ENCODE data around the gene MFSD6. TPM values are rescaled to one million over a fixed set of nuclear protein-coding genes. Genes with fewer than 3 reads are reported as not detected.

The MFSD6 gene
- polyA plus RNA-seq, 3 donors: 8.8 to 15.7 (median 12.9) TPM

DNA sequence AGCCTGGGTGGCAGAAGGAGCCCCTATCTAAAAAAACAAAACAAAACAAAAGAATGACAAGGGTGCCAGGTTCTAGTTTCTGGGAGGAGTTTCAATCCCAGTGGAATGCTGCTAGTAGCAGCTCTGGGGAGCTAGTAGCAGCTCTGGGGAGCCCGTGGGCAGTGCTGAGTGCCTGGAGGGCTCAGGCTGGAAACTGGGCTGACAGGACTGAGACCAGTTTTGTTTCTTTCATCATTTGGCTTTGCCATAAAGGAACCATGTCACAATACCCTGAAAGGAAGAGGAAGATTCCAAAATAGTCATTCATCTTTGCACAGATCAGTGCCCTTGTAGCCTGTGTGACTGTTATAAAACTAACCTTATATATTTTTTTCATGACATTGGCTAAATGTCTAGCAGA lies 10.6 kb downstream of the MFSD6 start:
- H3K4me3 Mint-ChIP-seq: no peak overlapping the region
- Histone ChIP-seq H3K36me3 (replicated peaks in 1 of 2; ENCODE audit: control insufficient read depth in 1 of 2, insufficient read depth in 2 of 2, low read length in 2 of 2) (no peaks in the 10 kb centered on the region), H3K4me1 (ENCODE audit: control insufficient read depth in 1 of 2, insufficient read depth in 2 of 2, low read length in 2 of 2) (peaks cover 22 to 30% of the 10 kb centered on the region in 2 donors), H3K9me3 (replicated peaks in 1 of 2; ENCODE audit: control insufficient read depth in 1 of 2, insufficient read depth in 1 of 2, low read length in 2 of 2) (no peaks in the 10 kb centered on the region), H3K27ac (ENCODE audit: low read depth in 1 of 2, low read length in 2 of 2) (peak overlapping the region; percentile 40 to 46), H3K4me3 (replicated peaks in 1 of 3; ENCODE audit: low read depth in 2 of 3, low read length in 3 of 3) (no peak overlapping the region), H2AFZ (ENCODE audit: insufficient read depth, low read depth, low read length, poor library complexity, severe bottlenecking) (no peak overlapping the region), H3K9ac (ENCODE audit: insufficient read depth, low read length, poor library complexity, severe bottlenecking) (no peak overlapping the region), H4K20me1 (ENCODE audit: insufficient read depth, low read length) (peaks cover 6% of the 10 kb centered on the region), H3K79me2 (ENCODE audit: insufficient read depth, low read length) (peaks cover 73% of the 10 kb centered on the region), H3K4me2 (replicated peaks; ENCODE audit: extremely low read depth, low read length, poor library complexity, severe bottlenecking) (no peak overlapping the region), H3K27me3 (ENCODE audit: control insufficient read depth in 2 of 2, insufficient read depth in 2 of 2, low read length in 2 of 2) (no peaks in the 10 kb centered on the region)
- H3K27me3 Mint-ChIP-seq (ENCODE audit: low read depth in 3 of 3): no peaks in the 10 kb centered on the region
- WGBS (ENCODE audit: insufficient coverage): 29% methylated on average over 1 of the region's 1 CpG
- intact Hi-C loops (cut with micrococcal nuclease): no loop called here
- H3K36me3 Mint-ChIP-seq: peaks cover 6% of the 10 kb centered on the region in 2 donors
- peaks cover 35% of the 10 kb centered on the region for H3K4me1 Mint-ChIP-seq
- H3K9me3 Mint-ChIP-seq: no peaks in the 10 kb centered on the region
- peak in 2 of 3 donors; percentile 21 to 40 for DNase-seq
- peak overlapping the region in 6 of 7 donors; percentile 65 to 86 (median 79) for H3K27ac Mint-ChIP-seq
- TF ChIP-seq, protein P1, sequence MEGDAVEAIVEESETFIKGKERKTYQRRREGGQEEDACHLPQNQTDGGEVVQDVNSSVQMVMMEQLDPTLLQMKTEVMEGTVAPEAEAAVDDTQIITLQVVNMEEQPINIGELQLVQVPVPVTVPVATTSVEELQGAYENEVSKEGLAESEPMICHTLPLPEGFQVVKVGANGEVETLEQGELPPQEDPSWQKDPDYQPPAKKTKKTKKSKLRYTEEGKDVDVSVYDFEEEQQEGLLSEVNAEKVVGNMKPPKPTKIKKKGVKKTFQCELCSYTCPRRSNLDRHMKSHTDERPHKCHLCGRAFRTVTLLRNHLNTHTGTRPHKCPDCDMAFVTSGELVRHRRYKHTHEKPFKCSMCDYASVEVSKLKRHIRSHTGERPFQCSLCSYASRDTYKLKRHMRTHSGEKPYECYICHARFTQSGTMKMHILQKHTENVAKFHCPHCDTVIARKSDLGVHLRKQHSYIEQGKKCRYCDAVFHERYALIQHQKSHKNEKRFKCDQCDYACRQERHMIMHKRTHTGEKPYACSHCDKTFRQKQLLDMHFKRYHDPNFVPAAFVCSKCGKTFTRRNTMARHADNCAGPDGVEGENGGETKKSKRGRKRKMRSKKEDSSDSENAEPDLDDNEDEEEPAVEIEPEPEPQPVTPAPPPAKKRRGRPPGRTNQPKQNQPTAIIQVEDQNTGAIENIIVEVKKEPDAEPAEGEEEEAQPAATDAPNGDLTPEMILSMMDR (IDR thresholded peaks at IDR 0.05): no peak

DNA sequence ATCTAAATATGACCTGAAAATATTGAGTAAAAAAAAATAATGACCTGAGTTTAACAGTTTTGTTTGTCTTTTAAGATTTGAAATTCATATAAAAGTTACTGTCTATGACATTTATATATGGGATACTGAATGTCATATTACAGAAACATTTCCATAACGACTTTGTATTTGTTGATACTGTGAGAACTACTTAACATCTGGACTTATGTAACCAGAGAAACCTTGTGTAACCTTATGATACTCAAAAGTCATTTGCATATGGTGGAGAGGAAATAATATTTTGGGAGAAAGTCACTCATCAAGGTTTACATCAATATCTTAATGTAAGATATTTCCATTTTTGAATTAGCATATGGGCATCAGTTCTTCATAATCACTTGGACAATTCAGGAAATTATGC lies 12.6 kb downstream of the MFSD6 start:
- Mint-ChIP-seq H3K36me3 (peaks cover 6% of the 10 kb centered on the region in 2 donors), H3K27me3 (ENCODE audit: low read depth in 3 of 3) (no peaks in the 10 kb centered on the region), H3K27ac (peak overlapping the region in 3 of 7 donors; percentile 20 to 66 (median 33)), H3K9me3 (peaks cover 0 to under 1% (median 0%) of the 10 kb centered on the region in 7 donors), H3K4me1 (peaks cover 44% of the 10 kb centered on the region), H3K4me3 (no peak overlapping the region)
- TF ChIP-seq, protein P1 (IDR thresholded peaks at IDR 0.05): no peak
- H3K4me1 ChIP-seq (ENCODE audit: control insufficient read depth in 1 of 2, insufficient read depth in 2 of 2, low read length in 2 of 2): peaks cover 22 to 36% of the 10 kb centered on the region in 2 donors
- no peak overlapping the region for H3K4me2 ChIP-seq (replicated peaks; ENCODE audit: extremely low read depth, low read length, poor library complexity, severe bottlenecking)
- H3K9ac ChIP-seq (ENCODE audit: insufficient read depth, low read length, poor library complexity, severe bottlenecking): no peak overlapping the region
- no peaks in the 10 kb centered on the region for H3K9me3 ChIP-seq (replicated peaks in 1 of 2; ENCODE audit: control insufficient read depth in 1 of 2, insufficient read depth in 1 of 2, low read length in 2 of 2)
- no peak overlapping the region for H3K27ac ChIP-seq (ENCODE audit: low read depth in 1 of 2, low read length in 2 of 2)
- WGBS (ENCODE audit: insufficient coverage): no CpG with 5 or more reads among the region's 1 CpG
- intact Hi-C loops (cut with micrococcal nuclease): no loop called here
- H2AFZ ChIP-seq (ENCODE audit: insufficient read depth, low read depth, low read length, poor library complexity, severe bottlenecking): no peak overlapping the region
- peaks cover 68% of the 10 kb centered on the region for H3K79me2 ChIP-seq (ENCODE audit: insufficient read depth, low read length)
- H3K27me3 ChIP-seq (ENCODE audit: control insufficient read depth in 2 of 2, insufficient read depth in 2 of 2, low read length in 2 of 2): no peaks in the 10 kb centered on the region
- no peak overlapping the region for H3K4me3 ChIP-seq (replicated peaks in 1 of 3; ENCODE audit: low read depth in 2 of 3, low read length in 3 of 3)
- DNase-seq: peak in 1 of 3 donors; percentile 6
- no peaks in the 10 kb centered on the region for H3K36me3 ChIP-seq (replicated peaks in 1 of 2; ENCODE audit: control insufficient read depth in 1 of 2, insufficient read depth in 2 of 2, low read length in 2 of 2)
- H4K20me1 ChIP-seq (ENCODE audit: insufficient read depth, low read length): no peaks in the 10 kb centered on the region
